ENCODE results near the gene CCDC54. TPM values are rescaled to one million over a fixed set of nuclear protein-coding genes. Genes with fewer than 3 reads are reported as not detected.

CCDC54 gene
- total RNA-seq, 2 experiments from 2014 or later, result not detected

GRCh38 chr3:107416138-107416537, 38.9 kb downstream of the CCDC54 start:
- no peak overlapping the region for H3K4me3 Mint-ChIP-seq
- no peak overlapping the region for H3K27ac Mint-ChIP-seq
- no peaks in the 10 kb centered on the region for H3K9me3 Mint-ChIP-seq
- H3K36me3 Mint-ChIP-seq, result no peaks in the 10 kb centered on the region
- H3K4me1 Mint-ChIP-seq (ENCODE audit: low read depth), result peaks cover 11% of the 10 kb centered on the region
- intact Hi-C loops (cut with micrococcal nuclease), result no loop called here
- no peak for DNase-seq
- peaks cover 3% of the 10 kb centered on the region for H3K27me3 Mint-ChIP-seq
- CTCF ChIA-PET, result interaction anchor here (1.5 to 2.0 kb wide), 3 partner anchors 13 to 179 kb away, joined by 4 to 7 read pairs (median 4); no protein-coding TSS in a partner anchor
- POLR2A ChIA-PET, result no interaction called here

GRCh38 chr3:107416886-107417285, 39.6 kb downstream of the CCDC54 start:
- Mint-ChIP-seq H3K27me3 (peaks cover 4% of the 10 kb centered on the region), H3K4me1 (ENCODE audit: low read depth) (peaks cover 12% of the 10 kb centered on the region), H3K9me3 (no peaks in the 10 kb centered on the region), H3K36me3 (no peaks in the 10 kb centered on the region), H3K27ac (no peak overlapping the region), H3K4me3 (no peak overlapping the region)
- POLR2A ChIA-PET, result no interaction called here
- intact Hi-C loops (cut with micrococcal nuclease), result no loop called here
- CTCF ChIA-PET, result interaction anchor here (0.6 to 1.5 kb wide), 2 partner anchors 14 to 112 kb away, joined by 3 to 4 read pairs; no protein-coding TSS in a partner anchor
- DNase-seq, result no peak

GRCh38 chr3:107421170-107421792, 44.0 kb downstream of the CCDC54 start:
- H3K27me3 Mint-ChIP-seq, result peaks cover 4% of the 10 kb centered on the region
- no peaks in the 10 kb centered on the region for H3K36me3 Mint-ChIP-seq
- no peak for DNase-seq
- CTCF ChIA-PET, result interaction anchor here (0.6 to 3.6 kb wide), 35 partner anchors 9 to 374 kb away, joined by 3 to 59 read pairs (median 4); partner anchors contain the start of gene BBX
- intact Hi-C loops (cut with micrococcal nuclease), result loop anchor here (1.0 kb wide), 2 partner anchors 149 to 185 kb away; no protein-coding TSS in a partner anchor
- no peak overlapping the region for H3K27ac Mint-ChIP-seq
- H3K4me1 Mint-ChIP-seq (ENCODE audit: low read depth), result peaks cover 3% of the 10 kb centered on the region
- POLR2A ChIA-PET, result interaction anchor here (1.6 kb wide), 1 partner anchor 10 kb away, joined by 6 read pairs; no protein-coding TSS in a partner anchor
- H3K9me3 Mint-ChIP-seq, result no peaks in the 10 kb centered on the region
- no peak overlapping the region for H3K4me3 Mint-ChIP-seq

- DNase-seq, result no peak
- H3K27ac Mint-ChIP-seq, result no peak overlapping the region
- H3K36me3 Mint-ChIP-seq, result no peaks in the 10 kb centered on the region
- H3K4me3 Mint-ChIP-seq, result no peak overlapping the region
- peaks cover 3% of the 10 kb centered on the region for H3K4me1 Mint-ChIP-seq (ENCODE audit: low read depth)
- H3K27me3 Mint-ChIP-seq, result peaks cover 4% of the 10 kb centered on the region
- H3K9me3 Mint-ChIP-seq, result no peaks in the 10 kb centered on the region
- POLR2A ChIA-PET, result interaction anchor here (1.6 kb wide), 1 partner anchor 9 kb away, joined by 6 read pairs; no protein-coding TSS in a partner anchor
- intact Hi-C loops (cut with micrococcal nuclease), result loop anchor here (1.0 kb wide), 2 partner anchors 150 to 186 kb away; no protein-coding TSS in a partner anchor
- CTCF ChIA-PET, result interaction anchor here (0.5 to 3.6 kb wide), 25 partner anchors 8 to 373 kb away, joined by 3 to 59 read pairs (median 4); partner anchors contain the start of gene BBX
These were observed 44.6 kb downstream of the CCDC54 start for GRCh38 chr3:107421881-107422280.

GRCh38 chr3:107425033-107425432, 47.8 kb downstream of the CCDC54 start:
- Mint-ChIP-seq H3K4me3 (no peak overlapping the region), H3K4me1 (ENCODE audit: low read depth) (peaks cover 7% of the 10 kb centered on the region), H3K9me3 (no peaks in the 10 kb centered on the region), H3K27ac (no peak overlapping the region), H3K36me3 (no peaks in the 10 kb centered on the region), H3K27me3 (peaks cover 4% of the 10 kb centered on the region)
- CTCF ChIA-PET, result interaction anchor here (0.7 kb wide), 1 partner anchor 35 kb away, joined by 3 read pairs; no protein-coding TSS in a partner anchor
- no peak for DNase-seq
- POLR2A ChIA-PET, result no interaction called here
- intact Hi-C loops (cut with micrococcal nuclease), result no loop called here

GRCh38 chr3:107426223-107426622, 49.0 kb downstream of the CCDC54 start:
- Mint-ChIP-seq H3K4me3 (no peak overlapping the region), H3K27me3 (peaks cover under 1% of the 10 kb centered on the region), H3K4me1 (ENCODE audit: low read depth) (peaks cover 12% of the 10 kb centered on the region), H3K27ac (no peak overlapping the region), H3K9me3 (no peaks in the 10 kb centered on the region), H3K36me3 (no peaks in the 10 kb centered on the region)
- intact Hi-C loops (cut with micrococcal nuclease), result no loop called here
- DNase-seq, result no peak
- POLR2A ChIA-PET, result no interaction called here
- CTCF ChIA-PET, result no interaction called here

Other genes with a start within 250 kb of the CCDC54 start
- 10 to 100 TPM; 39.9 to 40.9 TPM for gene BBX, start 145.5 kb downstream of the CCDC54 start, total RNA-seq